Gastroesophageal sphincter (tissue), 3 donors: Measurements from ENCODE around the gene CDH9.

Experiments used
- CTCF ChIP-seq, 4 experiments: fragments of 200-600 bp in 2 of 4; fragments of 450-650 bp in 2 of 4; sonication (generic) in 1 of 4; IDR thresholded peaks; one replicate each; pipeline ENCODE4 v1.5.1; 2017 to 2019; ENCODE audit warnings: antibody characterized with exemption in 4 of 4, mild to moderate bottlenecking in 2 of 4, moderate library complexity in 2 of 4
- EP300 ChIP-seq: sonication (generic); formaldehyde crosslinking; IDR thresholded peaks from one replicate; pipeline ENCODE4 v1.6.1; 2017; ENCODE audit warnings: antibody characterized with exemption, mild to moderate bottlenecking
- POLR2A ChIP-seq, 2 donors: fragments of 450-650 bp; IDR thresholded peaks; one replicate each; pipeline ENCODE4 v1.6.1; 2017; ENCODE audit warnings: antibody characterized with exemption in 2 of 2, mild to moderate bottlenecking in 2 of 2, moderate library complexity in 1 of 2
- POLR2AphosphoS5 ChIP-seq: sonication (generic); formaldehyde crosslinking; IDR thresholded peaks from one replicate; pipeline ENCODE4 v1.6.1; 2017; ENCODE audit warnings: antibody characterized with exemption

- TF ChIP-seq CTCF (IDR thresholded peaks at IDR 0.05) (no peak), EP300 (no peak), POLR2A (IDR thresholded peaks at IDR 0.05) (no peak), POLR2AphosphoS5 (no peak)
Measured at GRCh38 chr5:26889815-26890214, 148.6 kb downstream of the CDH9 start.
